Stimulated activated CD8-positive, alpha-beta memory T cell treated with anti-CD3 and anti-CD28 coated beads, Interleukin-2, amount 100 ng/mL, for 1 hour (primary cell): ENCODE data around the gene SPAG16.
"Not testable (repeated sequence)": the region's sequence is repeated elsewhere in the genome, so short reads cannot be mapped to it uniquely, and the experiment has no call there.

Experiments used
- DNase-seq, 2 donors: peaks; one replicate each; pipeline ENCODE4 v3.0.0-alpha.2; 2020; ENCODE audit warnings: low read depth in 2 of 2

SPAG16 gene

GRCh38 chr2:213545481-213545880 lies 261.2 kb downstream of the SPAG16 start:
- DNase-seq: no peak

GRCh38 chr2:213545964-213546475 lies 261.8 kb downstream of the SPAG16 start:
- DNase-seq: no peak

DNA sequence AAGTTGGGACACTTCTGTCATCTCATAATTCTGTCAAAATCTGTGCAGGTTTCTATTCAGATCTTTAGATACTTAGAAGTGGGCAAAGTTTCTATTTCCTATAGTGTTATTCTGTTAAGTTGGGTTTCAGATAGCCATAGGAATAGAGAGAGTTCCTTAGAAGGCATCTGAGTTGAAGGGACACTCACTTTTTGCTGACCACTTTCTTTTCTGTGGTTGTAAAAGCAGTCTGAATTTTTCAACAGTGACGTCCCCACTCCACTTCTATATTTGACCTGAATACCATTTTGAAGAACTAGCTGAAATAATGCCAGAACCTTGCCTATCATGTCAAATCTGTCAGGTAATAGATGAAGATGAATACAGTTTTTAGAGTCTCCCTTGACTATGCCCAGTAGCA lies 267.3 kb downstream of the SPAG16 start:
- DNase-seq: no peak

- DNase-seq: no peak
These were observed 274.8 kb downstream of the SPAG16 start for GRCh38 chr2:213559053-213559452.

DNA sequence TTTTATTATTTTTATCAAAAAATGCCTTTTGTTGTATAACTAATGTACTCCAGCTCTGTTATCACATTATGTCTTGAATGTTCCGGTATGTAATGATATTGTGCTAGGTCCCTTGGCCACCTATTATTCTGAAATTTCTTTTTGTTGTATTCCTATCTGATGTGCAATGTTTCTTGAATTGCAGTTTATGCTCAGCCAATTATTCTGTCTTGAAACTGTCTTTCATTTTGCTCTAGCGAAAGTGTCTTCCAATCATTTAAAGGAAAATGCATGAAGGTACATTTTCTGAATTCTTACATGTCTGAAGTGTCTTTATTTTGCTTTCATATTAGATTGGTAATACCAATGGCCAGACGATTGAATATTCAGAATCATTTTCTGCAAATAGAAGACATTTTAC lies 277.5 kb downstream of the SPAG16 start:
- no peak for DNase-seq

DNA sequence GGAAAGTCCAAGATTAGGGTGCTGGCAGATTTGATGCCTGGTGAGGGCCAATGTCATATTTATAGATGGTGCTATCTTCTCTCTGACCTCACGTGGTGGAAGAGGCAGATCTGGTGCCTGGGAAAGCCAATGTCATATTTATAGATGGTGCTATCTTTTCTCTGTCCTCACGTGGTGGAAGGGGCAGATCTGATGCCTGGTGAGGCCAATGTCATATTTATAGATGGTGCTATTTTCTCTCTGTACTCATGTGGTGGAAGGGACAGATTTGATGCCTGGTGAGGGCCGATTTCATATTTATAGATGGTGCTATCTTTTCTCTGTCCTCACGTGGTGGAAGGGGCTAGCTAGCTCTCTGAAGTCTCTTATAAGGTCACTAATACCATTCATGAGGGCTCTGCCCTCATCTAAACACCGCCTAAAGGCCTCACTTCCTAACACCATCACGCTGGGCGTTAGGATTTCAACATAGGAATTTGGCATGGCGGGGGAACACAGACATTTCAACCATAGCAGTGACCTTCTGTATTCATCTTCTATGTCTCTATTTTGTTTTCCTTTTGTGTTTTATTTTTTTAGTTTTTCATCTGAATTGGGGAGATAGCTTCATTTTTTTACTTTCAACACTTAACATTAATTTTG lies 278.4 kb downstream of the SPAG16 start:
- DNase-seq: no peak

GRCh38 chr2:213566846-213567245 lies 282.6 kb downstream of the SPAG16 start:
- DNase-seq: no peak

GRCh38 chr2:213609570-213610170 lies 325.4 kb downstream of the SPAG16 start:
- no peak for DNase-seq

GRCh38 chr2:213627054-213627710 lies 342.9 kb downstream of the SPAG16 start:
- DNase-seq: no peak

DNA sequence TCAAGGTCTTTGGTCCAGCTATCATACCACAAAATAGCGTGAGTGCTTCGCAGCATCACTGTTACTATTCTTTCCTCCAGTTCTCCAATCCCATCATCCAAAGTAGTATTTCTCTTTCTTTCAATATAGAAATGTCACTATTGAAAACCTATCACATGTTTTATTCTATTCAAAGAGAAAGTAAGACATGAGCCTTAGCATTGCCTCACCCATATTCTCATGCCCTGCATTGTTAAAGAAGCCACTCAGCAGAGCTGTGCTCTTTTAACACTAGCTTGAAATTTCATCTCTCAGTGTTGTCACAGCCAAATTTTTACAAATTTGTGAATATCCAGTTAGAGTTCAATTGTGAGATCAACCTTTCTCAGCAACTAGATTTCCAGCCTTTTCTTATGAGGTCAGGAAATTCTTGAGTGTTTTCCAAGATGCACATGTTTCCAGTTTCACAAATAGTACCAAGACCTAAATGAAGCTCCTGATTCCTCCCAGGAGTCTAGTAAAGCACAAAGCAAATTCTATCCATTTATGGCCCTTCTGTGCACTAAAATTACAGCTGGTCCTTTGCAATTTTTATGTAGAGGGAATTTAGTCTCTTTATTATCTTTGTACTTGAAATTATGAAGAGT lies 343.7 kb downstream of the SPAG16 start:
- DNase-seq: no peak

- DNase-seq: no peak
These were observed 356.6 kb downstream of the SPAG16 start for GRCh38 chr2:213640738-213641425.

DNA sequence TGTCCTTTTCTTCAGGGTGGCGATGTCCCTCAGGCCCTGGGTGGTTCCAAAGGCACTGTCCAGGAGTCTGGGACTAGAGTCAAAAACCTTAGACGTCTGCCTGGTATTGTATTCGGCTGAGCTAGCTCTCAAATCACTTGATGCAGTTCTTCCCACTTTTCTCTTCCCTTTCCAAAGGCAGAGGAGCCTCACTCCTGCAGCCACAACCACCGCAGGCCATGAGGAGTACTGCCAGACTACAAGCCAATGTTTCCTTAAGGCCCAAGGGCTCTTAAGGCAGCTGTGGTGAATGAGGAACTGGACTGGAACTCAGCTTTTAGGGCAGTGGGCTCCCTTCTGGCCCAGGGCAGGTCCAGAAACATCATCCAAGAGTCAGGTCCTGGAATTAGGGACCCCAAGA lies 360.7 kb downstream of the SPAG16 start:
- DNase-seq: no peak

DNA sequence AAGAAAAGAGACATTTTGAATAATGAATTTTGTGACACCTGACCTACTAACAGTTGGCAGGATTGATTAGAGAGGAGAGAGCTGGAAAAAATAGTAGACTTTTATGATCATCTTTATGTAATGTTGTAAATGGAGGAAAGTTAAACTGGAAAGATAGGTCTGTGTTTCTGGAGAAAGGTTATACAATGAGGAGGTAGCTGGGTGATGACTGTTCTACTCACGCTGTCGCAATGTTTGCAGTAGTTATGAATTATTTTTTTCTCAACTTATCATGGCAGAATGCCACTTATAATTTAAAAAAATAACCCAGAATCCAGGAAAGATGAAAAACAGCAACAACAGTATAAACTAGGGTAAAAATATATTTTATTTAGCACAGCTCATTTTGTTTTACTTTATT lies 364.9 kb downstream of the SPAG16 start:
- DNase-seq: no peak

GRCh38 chr2:213664817-213665216 lies 380.6 kb downstream of the SPAG16 start:
- DNase-seq: no peak

GRCh38 chr2:213669657-213670056 lies 385.4 kb downstream of the SPAG16 start:
- no peak for DNase-seq

DNA sequence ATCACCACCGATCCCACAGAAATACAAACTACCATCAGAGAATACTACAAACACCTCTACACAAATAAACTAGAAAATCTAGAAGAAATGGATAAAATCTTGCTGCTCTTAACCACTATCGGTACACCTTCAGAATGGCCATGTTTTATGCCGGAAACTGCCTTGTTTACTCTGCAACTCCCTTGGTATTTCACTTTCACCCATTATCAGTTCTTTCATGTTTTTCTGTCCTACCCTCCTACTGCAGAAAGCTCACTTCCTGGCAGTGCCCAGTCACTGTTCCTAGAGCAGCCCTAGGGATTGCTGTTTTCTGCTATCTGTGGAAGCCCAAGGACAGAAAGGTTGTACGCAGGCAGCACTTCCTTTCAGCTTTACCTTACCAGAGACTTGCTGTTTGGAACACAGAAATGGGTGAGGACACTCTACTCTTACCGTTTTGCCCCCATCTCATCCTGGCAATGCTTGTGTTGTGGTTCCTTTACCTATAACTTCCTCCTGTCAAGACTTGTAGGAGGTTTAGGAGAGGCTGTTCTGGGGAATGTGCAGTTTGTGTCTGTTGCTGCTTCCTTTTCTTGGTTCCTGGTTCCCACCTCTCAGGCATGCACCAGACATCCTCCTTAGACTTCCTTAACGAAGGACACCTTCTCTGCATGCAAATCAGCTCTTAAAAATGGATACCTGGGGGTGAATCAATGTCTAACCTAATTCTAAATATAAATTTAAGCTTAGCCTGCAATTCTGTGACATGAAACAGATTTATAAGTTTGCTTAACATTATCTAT lies 394.4 kb downstream of the SPAG16 start:
- no peak for DNase-seq

DNA sequence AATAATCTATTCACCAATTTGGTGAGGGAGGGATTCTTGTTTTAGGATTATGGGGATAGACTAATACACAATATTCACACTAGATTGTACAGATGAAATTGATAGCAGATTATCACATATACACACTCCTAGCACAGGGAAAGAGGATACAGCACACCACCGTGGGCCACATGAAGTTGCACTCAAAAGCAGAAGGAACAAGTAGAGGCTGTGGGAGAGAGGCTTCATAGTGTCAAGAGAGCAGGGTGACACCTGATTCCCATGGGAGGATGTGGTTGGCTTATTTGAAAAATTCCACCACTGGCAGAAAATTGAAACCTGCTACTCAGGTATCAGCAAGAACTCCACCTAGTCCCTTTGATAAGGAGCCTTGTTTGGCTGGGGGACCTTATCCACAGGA lies 395.6 kb downstream of the SPAG16 start:
- no peak for DNase-seq

DNA sequence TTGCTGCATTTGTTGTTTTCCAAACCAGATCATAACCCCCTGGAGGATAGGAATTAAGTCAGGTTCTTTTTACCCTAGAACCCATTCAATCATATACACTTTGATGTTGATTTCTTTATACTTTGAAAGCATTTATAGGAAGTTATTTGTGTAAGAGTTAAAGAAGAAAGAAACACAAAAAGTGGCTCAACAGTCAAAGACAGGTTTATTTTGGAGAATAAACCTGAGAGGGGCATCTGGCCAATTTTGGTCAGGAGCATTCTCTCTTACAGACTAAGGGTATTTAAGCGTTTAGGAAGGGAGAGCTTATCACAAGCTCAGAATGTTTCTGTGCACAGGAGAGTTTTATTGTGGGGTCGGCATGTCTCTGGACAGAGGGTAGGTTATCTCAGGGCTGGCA lies 398.0 kb downstream of the SPAG16 start:
- no peak for DNase-seq

DNA sequence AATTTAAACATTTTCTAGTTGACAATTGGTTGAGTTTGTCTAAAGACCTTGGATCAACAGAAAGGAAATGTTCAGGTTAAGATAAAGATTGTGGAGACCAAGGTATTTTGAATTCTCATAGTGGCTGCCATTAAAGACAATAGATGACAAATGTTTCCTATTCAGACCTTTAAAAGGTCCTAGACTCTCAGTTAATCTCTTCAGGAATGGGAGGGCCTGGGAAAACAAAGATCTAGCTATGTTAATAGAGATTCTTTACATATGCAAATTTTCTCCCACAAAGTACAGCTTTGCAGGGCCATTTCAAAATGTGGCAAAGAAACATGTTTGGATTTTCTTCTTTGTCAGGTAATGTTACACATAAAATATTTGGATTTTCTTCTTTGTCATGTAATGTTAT lies 403.9 kb downstream of the SPAG16 start:
- DNase-seq: no peak

DNA sequence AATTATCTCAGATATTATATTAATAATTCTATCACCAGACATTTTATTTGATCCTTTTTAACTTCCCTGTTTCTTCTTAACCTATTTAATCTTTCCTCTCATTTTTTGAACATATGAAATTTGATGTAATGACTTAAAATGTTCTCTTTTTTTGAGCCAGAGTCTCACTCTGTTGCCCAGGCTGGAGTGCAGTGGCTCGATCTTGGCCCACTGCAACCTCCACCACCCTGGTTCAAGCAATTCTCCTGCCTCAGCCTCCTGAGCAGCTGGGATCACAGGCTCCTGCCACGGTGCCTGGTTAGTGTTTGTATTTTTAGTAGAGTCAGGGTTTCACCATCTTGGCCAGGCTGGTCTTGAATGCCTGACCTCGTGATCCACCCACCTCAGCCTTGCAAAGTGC lies 404.6 kb downstream of the SPAG16 start:
- DNase-seq: not testable (repeated sequence)

DNA sequence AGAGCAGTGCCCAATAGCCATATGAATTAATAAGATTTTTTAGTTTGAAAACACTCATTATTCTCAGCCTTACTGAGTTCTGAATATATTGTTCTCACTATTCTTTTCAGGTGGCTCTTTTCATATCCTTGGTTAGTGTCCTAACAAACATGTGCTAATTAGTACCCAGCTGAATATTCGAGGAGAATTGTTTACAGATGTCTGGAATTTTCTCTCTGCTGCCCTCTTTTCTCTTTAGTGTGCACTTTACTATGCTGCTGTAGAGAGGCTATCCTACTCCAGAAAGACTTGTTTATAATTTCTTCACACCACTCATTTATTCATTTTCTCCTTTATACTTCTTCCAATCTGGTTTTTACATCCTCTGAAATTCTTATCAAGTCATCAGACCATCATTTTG lies 405.3 kb downstream of the SPAG16 start:
- no peak for DNase-seq
